ENCODE measurements around the gene KCNJ6.

The KCNJ6 gene

GRCh38 chr21:37587635-37588177 lies 328.6 kb downstream of the KCNJ6 start:
- no peak for TF ChIP-seq EZH2phosphoT487 (IDR thresholded peaks at IDR 0.05; ENCODE audit: low read depth)
- no peak for TF ChIP-seq CTCF (IDR thresholded peaks at IDR 0.05; ENCODE audit: low read depth, low read length)
- H3K4me1 ChIP-seq (ENCODE audit: low read length): no peaks in the 10 kb centered on the region
- no peaks in the 10 kb centered on the region for H3K36me3 ChIP-seq (replicated peaks; ENCODE audit: low read depth, low read length)
- no peak overlapping the region for H3K4me2 ChIP-seq (ENCODE audit: low read length)
- no peaks in the 10 kb centered on the region for H3K27me3 ChIP-seq (ENCODE audit: low read depth, low read length)
- no peak overlapping the region for H3K9ac ChIP-seq (ENCODE audit: low read length)
- no peak overlapping the region for H3K4me3 ChIP-seq (ENCODE audit: low read length)
- no peak overlapping the region for H2AFZ ChIP-seq (ENCODE audit: low read depth, low read length)
- H3K79me2 ChIP-seq (ENCODE audit: low read length): no peaks in the 10 kb centered on the region
- H3K27ac ChIP-seq (ENCODE audit: low read length): no peak overlapping the region
- H3K9me3 ChIP-seq (ENCODE audit: insufficient read depth, low read length): no peaks in the 10 kb centered on the region
- no peaks in the 10 kb centered on the region for H4K20me1 ChIP-seq (ENCODE audit: insufficient read depth, low read length)

- Histone ChIP-seq H3K27ac (ENCODE audit: low read length) (no peak overlapping the region), H3K4me2 (ENCODE audit: low read length) (no peak overlapping the region), H3K36me3 (replicated peaks; ENCODE audit: low read depth, low read length) (no peaks in the 10 kb centered on the region), H3K9me3 (ENCODE audit: insufficient read depth, low read length) (no peaks in the 10 kb centered on the region), H3K27me3 (ENCODE audit: low read depth, low read length) (no peaks in the 10 kb centered on the region), H3K79me2 (ENCODE audit: low read length) (no peaks in the 10 kb centered on the region), H3K4me3 (ENCODE audit: low read length) (no peak overlapping the region), H4K20me1 (ENCODE audit: insufficient read depth, low read length) (no peaks in the 10 kb centered on the region), H3K9ac (ENCODE audit: low read length) (no peak overlapping the region), H2AFZ (ENCODE audit: low read depth, low read length) (no peak overlapping the region), H3K4me1 (ENCODE audit: low read length) (no peaks in the 10 kb centered on the region)
- TF ChIP-seq EZH2phosphoT487 (IDR thresholded peaks at IDR 0.05; ENCODE audit: low read depth) (no peak), CTCF (IDR thresholded peaks at IDR 0.05; ENCODE audit: low read depth, low read length) (no peak)
Measured at GRCh38 chr21:37587203-37587602, 329.1 kb downstream of the KCNJ6 start.

GRCh38 chr21:37582590-37582989 lies 333.7 kb downstream of the KCNJ6 start:
- no peaks in the 10 kb centered on the region for H4K20me1 ChIP-seq (ENCODE audit: insufficient read depth, low read length)
- H3K4me1 ChIP-seq (ENCODE audit: low read length): no peaks in the 10 kb centered on the region
- H3K79me2 ChIP-seq (ENCODE audit: low read length): no peaks in the 10 kb centered on the region
- H3K9me3 ChIP-seq (ENCODE audit: insufficient read depth, low read length): no peaks in the 10 kb centered on the region
- no peak overlapping the region for H3K4me3 ChIP-seq (ENCODE audit: low read length)
- H3K4me2 ChIP-seq (ENCODE audit: low read length): no peak overlapping the region
- no peak overlapping the region for H3K27ac ChIP-seq (ENCODE audit: low read length)
- H3K9ac ChIP-seq (ENCODE audit: low read length): no peak overlapping the region
- H2AFZ ChIP-seq (ENCODE audit: low read depth, low read length): no peak overlapping the region
- H3K27me3 ChIP-seq (ENCODE audit: low read depth, low read length): no peaks in the 10 kb centered on the region
- no peaks in the 10 kb centered on the region for H3K36me3 ChIP-seq (replicated peaks; ENCODE audit: low read depth, low read length)
- TF ChIP-seq EZH2phosphoT487 (IDR thresholded peaks at IDR 0.05; ENCODE audit: low read depth) (no peak), CTCF (IDR thresholded peaks at IDR 0.05; ENCODE audit: low read depth, low read length) (peak; percentile 29)

- Histone ChIP-seq H3K9ac (ENCODE audit: low read length) (no peak overlapping the region), H2AFZ (ENCODE audit: low read depth, low read length) (no peak overlapping the region), H3K27ac (ENCODE audit: low read length) (no peak overlapping the region), H3K9me3 (ENCODE audit: insufficient read depth, low read length) (no peaks in the 10 kb centered on the region), H3K36me3 (replicated peaks; ENCODE audit: low read depth, low read length) (no peaks in the 10 kb centered on the region), H3K4me2 (ENCODE audit: low read length) (no peak overlapping the region), H3K4me1 (ENCODE audit: low read length) (no peaks in the 10 kb centered on the region), H3K4me3 (ENCODE audit: low read length) (no peak overlapping the region), H4K20me1 (ENCODE audit: insufficient read depth, low read length) (no peaks in the 10 kb centered on the region), H3K79me2 (ENCODE audit: low read length) (no peaks in the 10 kb centered on the region), H3K27me3 (ENCODE audit: low read depth, low read length) (no peaks in the 10 kb centered on the region)
- TF ChIP-seq EZH2phosphoT487 (IDR thresholded peaks at IDR 0.05; ENCODE audit: low read depth) (no peak), CTCF (IDR thresholded peaks at IDR 0.05; ENCODE audit: low read depth, low read length) (no peak)
Measured at GRCh38 chr21:37580666-37581065, 335.6 kb downstream of the KCNJ6 start.
